Omental fat pad (tissue), 4 donors: ENCODE data around the gene CHRNA7. TPM values are rescaled to one million over a fixed set of nuclear protein-coding genes. Genes with fewer than 3 reads are reported as not detected.
"Not testable (repeated sequence)": the region's sequence is repeated elsewhere in the genome, so short reads cannot be mapped to it uniquely, and the experiment has no call there.

ENCODE experiments used
- ATAC-seq: fragments of 150-250 bp; one replicate; pipeline ENCODE4 v1.9.1; 2016; ENCODE audit warnings: mild to moderate bottlenecking, moderate library complexity; ENCODE audit not compliant: low FRiP score
- DNase-seq: peaks from one replicate; pipeline ENCODE4 v3.0.0-alpha.2; 2019; ENCODE audit warnings: low spot score
- total RNA-seq, 4 donors: library from RNA; depleted of rRNA; stranded (reverse); fragments of >200 nt; gene quantifications; one replicate each; pipeline ENCODE4 v1.1.0, GENCODE V29; 2016
- TF ChIP-seq, protein P1 (sequence below), 3 donors: fragments of 450-650 bp; IDR thresholded peaks; one replicate each; pipeline ENCODE4 v1.5.1; 2016 to 2017; ENCODE audit warnings: antibody characterized with exemption in 3 of 3, mild to moderate bottlenecking in 3 of 3, moderate library complexity in 2 of 3

The CHRNA7 gene
- total RNA-seq, 4 donors from 2014 or later: 0.36 to 1.3 (median 0.75) TPM

DNA sequence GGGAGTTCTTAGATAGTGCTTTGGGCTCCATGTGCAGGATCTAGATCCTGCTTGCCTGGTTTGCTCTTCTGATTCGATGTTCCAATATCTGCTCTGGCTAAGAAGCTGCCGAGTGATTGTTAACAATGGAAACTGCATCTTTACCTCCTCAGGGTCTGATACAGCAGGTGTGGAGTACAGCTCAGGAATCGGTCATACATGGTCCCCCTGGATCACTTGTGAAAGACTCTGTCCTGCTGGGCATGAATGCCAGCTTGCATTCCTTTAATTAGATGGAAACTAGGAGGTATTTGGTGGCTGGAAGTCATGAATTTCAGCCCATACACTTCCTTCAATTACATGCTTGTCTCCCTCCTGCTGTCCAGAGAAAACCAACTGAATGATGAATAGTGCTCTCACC, 95.3 kb downstream of the CHRNA7 start:
- DNase-seq (no peak), ATAC-seq (no peak)
- TF ChIP-seq, protein P1, sequence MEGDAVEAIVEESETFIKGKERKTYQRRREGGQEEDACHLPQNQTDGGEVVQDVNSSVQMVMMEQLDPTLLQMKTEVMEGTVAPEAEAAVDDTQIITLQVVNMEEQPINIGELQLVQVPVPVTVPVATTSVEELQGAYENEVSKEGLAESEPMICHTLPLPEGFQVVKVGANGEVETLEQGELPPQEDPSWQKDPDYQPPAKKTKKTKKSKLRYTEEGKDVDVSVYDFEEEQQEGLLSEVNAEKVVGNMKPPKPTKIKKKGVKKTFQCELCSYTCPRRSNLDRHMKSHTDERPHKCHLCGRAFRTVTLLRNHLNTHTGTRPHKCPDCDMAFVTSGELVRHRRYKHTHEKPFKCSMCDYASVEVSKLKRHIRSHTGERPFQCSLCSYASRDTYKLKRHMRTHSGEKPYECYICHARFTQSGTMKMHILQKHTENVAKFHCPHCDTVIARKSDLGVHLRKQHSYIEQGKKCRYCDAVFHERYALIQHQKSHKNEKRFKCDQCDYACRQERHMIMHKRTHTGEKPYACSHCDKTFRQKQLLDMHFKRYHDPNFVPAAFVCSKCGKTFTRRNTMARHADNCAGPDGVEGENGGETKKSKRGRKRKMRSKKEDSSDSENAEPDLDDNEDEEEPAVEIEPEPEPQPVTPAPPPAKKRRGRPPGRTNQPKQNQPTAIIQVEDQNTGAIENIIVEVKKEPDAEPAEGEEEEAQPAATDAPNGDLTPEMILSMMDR (IDR thresholded peaks at IDR 0.05): no peak

- no peak for DNase-seq
- no peak for ATAC-seq
- TF ChIP-seq, protein P1 (IDR thresholded peaks at IDR 0.05): no peak
These were observed 99.5 kb downstream of the CHRNA7 start for GRCh38 chr15:32129815-32130214.

DNA sequence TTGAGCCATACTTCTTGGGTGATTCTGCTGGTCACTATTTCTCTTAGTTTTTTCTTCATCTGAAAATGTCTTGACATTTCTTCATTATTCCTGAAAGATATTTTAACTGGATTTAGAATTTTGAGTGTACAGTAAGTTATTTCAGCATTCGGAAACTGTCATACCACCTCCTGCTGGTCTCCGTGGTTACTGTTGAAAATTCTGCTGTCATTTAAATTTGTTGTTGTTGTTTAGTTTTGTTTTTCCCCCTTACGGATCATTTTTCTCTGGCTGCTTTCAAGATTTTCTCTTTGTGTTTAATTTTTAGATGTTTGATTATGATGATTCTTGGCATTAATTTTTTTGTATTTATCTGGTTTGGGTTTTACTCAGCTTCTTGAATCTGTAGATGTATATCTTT, 100.5 kb downstream of the CHRNA7 start:
- DNase-seq: no peak
- TF ChIP-seq, protein P1 (IDR thresholded peaks at IDR 0.05): no peak
- ATAC-seq: no peak

GRCh38 chr15:32131803-32132202, 101.5 kb downstream of the CHRNA7 start:
- no peak for DNase-seq
- ATAC-seq: no peak
- TF ChIP-seq, protein P1 (IDR thresholded peaks at IDR 0.05): no peak

DNA sequence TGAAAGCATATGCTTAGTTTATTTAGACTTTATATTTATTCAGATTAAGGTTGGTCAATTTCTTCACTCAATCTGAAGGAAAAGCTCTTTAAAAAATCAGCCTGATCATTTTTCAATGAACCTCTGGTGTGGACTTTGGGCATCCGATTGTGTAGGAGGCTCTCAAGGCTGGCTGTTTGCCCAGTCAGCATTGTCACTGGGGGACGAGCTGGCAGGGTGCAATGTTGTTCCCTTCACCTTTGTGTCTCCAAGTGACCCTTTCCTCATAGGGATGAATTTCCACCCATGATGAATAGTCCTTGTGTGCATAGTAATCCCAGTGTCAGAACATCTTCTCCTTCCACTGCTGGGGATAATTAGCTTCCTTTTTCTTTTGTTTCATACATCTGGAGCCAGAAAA, 102.5 kb downstream of the CHRNA7 start:
- ATAC-seq (no peak), DNase-seq (no peak)

DNA sequence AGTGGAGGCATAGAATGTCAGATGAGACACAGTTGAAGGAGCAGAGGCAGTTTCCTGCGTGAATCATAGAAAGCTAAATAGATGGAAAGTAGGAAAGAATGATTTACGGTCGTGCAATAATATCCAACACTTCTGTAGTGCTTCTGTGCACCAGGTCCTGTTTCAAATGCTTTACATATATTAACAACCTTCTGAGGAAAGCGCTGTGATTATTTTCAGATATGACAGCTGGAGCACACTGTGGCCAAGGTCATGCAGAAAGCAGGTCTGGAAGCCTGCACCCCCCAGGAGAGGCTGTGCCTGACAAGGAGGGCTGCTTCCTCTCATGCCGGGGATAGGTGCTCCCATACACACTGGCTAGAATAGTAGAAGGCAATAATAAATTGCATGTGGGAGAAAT, 104.5 kb downstream of the CHRNA7 start:
- ATAC-seq: no peak
- DNase-seq: no peak
- TF ChIP-seq, protein P1 (IDR thresholded peaks at IDR 0.05): no peak

More for the DNA sequence above, 102.5 kb downstream of the CHRNA7 start:
- TF ChIP-seq, protein P1 (IDR thresholded peaks at IDR 0.05): no peak

- ATAC-seq (no peak), DNase-seq (no peak)
- TF ChIP-seq, protein P1 (IDR thresholded peaks at IDR 0.05): no peak
These were observed 105.0 kb downstream of the CHRNA7 start for GRCh38 chr15:32135335-32135734.

- not testable (repeated sequence) for ATAC-seq, DNase-seq
These were observed 115.2 kb downstream of the CHRNA7 start for GRCh38 chr15:32145512-32145911.
